B cell (primary cell): ENCODE data around the gene KIF4A. TPM values are rescaled to one million over a fixed set of nuclear protein-coding genes. Genes with fewer than 3 reads are reported as not detected.

Source experiments
- ATAC-seq: fragments of 200-7000 bp; cut with Tn5 transposase; one replicate; pipeline ENCODE4 v1.10.0; 2021; ENCODE audit warnings: low read depth, mild to moderate bottlenecking, moderate number of reproducible peaks, moderate library complexity
- CTCF ChIA-PET: fragments of 350-600 bp; sonication (Branson Sonifier 250); formaldehyde crosslinking; loops from one replicate; lab custom pipeline; 2021; ENCODE audit warnings: antibody characterized with exemption, inconsistent platforms; lab: Charles Lee
- POLR2A ChIA-PET: fragments of 350-600 bp; sonication (Branson Sonifier 250); formaldehyde crosslinking; loops from one replicate; lab custom pipeline; 2021; ENCODE audit warnings: antibody characterized with exemption; lab: Charles Lee
- DNase-seq: peaks from one replicate; pipeline ENCODE4 v3.0.0; 2013
- H2AFZ ChIP-seq: 2 replicates; pipeline ENCODE4 v1.6.1; 2012; ENCODE audit warnings: mild to moderate bottlenecking, low read depth, low read length; ENCODE audit not compliant: insufficient read depth, poor library complexity, severe bottlenecking
- H3K27ac ChIP-seq, 2 donors: 1 replicate in 1 of 2; 2 replicates in 1 of 2; pipeline ENCODE4 v1.5.1; 2012 to 2013; ENCODE audit warnings: low read length in 2 of 2, mild to moderate bottlenecking in 2 of 2, moderate library complexity in 1 of 2
- H3K27me3 ChIP-seq, 4 experiments: fragments of 200-600 bp in 1 of 4; sonication (generic) in 1 of 4; replicated peaks in 1 of 4; 1 replicate in 2 of 4; 2 replicates in 2 of 4; pipeline versions ENCODE4 v1.6.1 to v1.7.0; 2013 to 2016; ENCODE audit warnings: low read length in 3 of 4, mild to moderate bottlenecking in 2 of 4, mixed read lengths in 1 of 4, moderate library complexity in 1 of 4; ENCODE audit not compliant: insufficient read depth in 4 of 4, control insufficient read depth in 3 of 4; ENCODE audit errors: control extremely low read depth in 1 of 4
- H3K36me3 ChIP-seq, 2 experiments: replicated peaks in 1 of 2; 1 replicate in 1 of 2; 2 replicates in 1 of 2; pipeline versions ENCODE4 v1.6.1 to v1.7.1; 2013; ENCODE audit warnings: low read length in 1 of 2; ENCODE audit not compliant: insufficient read depth in 2 of 2, control insufficient read depth in 1 of 2; ENCODE audit errors: control extremely low read depth in 1 of 2, extremely low read depth in 1 of 2
- H3K4me1 ChIP-seq, 2 donors: fragments of 200-600 bp in 1 of 2; sonication (generic) in 1 of 2; 1 replicate in 1 of 2; 2 replicates in 1 of 2; pipeline versions ENCODE4 v1.5.1 to v1.6.1; 2013 to 2017; ENCODE audit warnings: low read length in 2 of 2; ENCODE audit not compliant: control insufficient read depth in 2 of 2, insufficient read depth in 2 of 2
- H3K4me2 ChIP-seq: replicated peaks from 2 replicates; pipeline ENCODE3; 2012; ENCODE audit warnings: mild to moderate bottlenecking, low read depth, low read length; ENCODE audit not compliant: poor library complexity, severe bottlenecking
- H3K4me3 ChIP-seq, 5 experiments: fragments of 200-600 bp in 1 of 5; sonication (generic) in 1 of 5; 1 replicate in 3 of 5; 2 replicates in 2 of 5; pipeline versions ENCODE4 v1.5.1 to v1.7.0; 2011 to 2016; ENCODE audit warnings: low read length in 4 of 5, mild to moderate bottlenecking in 4 of 5, low read depth in 2 of 5, control low read depth in 1 of 5, moderate library complexity in 1 of 5; ENCODE audit not compliant: insufficient read depth in 1 of 5; ENCODE audit errors: control extremely low read depth in 1 of 5, extremely low read depth in 1 of 5
- H3K79me2 ChIP-seq: fragments of 200-600 bp; sonication (generic); one replicate; pipeline ENCODE4 v1.6.0; 2016; ENCODE audit warnings: low read length; ENCODE audit not compliant: control insufficient read depth, insufficient read depth
- H3K9ac ChIP-seq: fragments of 200-600 bp; sonication (generic); 2 replicates; pipeline ENCODE4 v1.6.1; 2017; ENCODE audit warnings: mild to moderate bottlenecking, low read length, moderate library complexity
- H3K9me3 ChIP-seq, 3 donors: one replicate each; pipeline versions ENCODE4 v1.6.1 to v1.7.1; 2013; ENCODE audit warnings: low read length in 2 of 3; ENCODE audit not compliant: control insufficient read depth in 2 of 3, insufficient read depth in 1 of 3; ENCODE audit errors: control extremely low read depth in 1 of 3
- H4K20me1 ChIP-seq: 2 replicates; pipeline ENCODE4 v1.6.0; 2012; ENCODE audit warnings: mild to moderate bottlenecking, low read length; ENCODE audit not compliant: insufficient read depth, control insufficient read depth, poor library complexity, severe bottlenecking
- H3K27ac Mint-ChIP-seq: one replicate; pipeline ENCODE4 v1.8.0; 2021; ENCODE audit warnings: mixed read lengths
- H3K27me3 Mint-ChIP-seq: one replicate; pipeline ENCODE4 v1.8.0; 2021; ENCODE audit warnings: mixed read lengths
- H3K4me1 Mint-ChIP-seq: one replicate; pipeline ENCODE4 v1.8.0; 2021; ENCODE audit warnings: mixed read lengths
- H3K4me3 Mint-ChIP-seq: one replicate; pipeline ENCODE4 v1.8.0; 2021; ENCODE audit warnings: mixed read lengths
- H3K9me3 Mint-ChIP-seq: one replicate; pipeline ENCODE4 v1.8.0; 2022; ENCODE audit warnings: mixed read lengths; ENCODE audit not compliant: insufficient read depth
- CTCF ChIP-seq: fragments of 200-600 bp; IDR thresholded peaks from one replicate; pipeline ENCODE4 v1.8.0; 2022; ENCODE audit warnings: antibody characterized with exemption, mild to moderate bottlenecking
- EZH2 ChIP-seq: IDR thresholded peaks from 2 replicates; pipeline ENCODE4 v1.6.1; 2012; ENCODE audit warnings: borderline replicate concordance, low read depth, mild to moderate bottlenecking, moderate library complexity, low read length; ENCODE audit not compliant: insufficient read depth, poor library complexity, severe bottlenecking
- WGBS: methylation state at CpG from one replicate; pipeline ENCODE4 v1.1.5; 2013; ENCODE audit warnings: missing lambda C conversion rate; ENCODE audit not compliant: insufficient coverage; 5-methylcytosine and 5-hydroxymethylcytosine counted together
- intact Hi-C: fragments of 100-400 bp; cut with micrococcal nuclease; formaldehyde crosslinking; loops from one replicate; pipeline ENCODE4 v1.10.0; 2022
- polyA plus RNA-seq: library from polyadenylated mRNA; depleted of rRNA; stranded (reverse); fragments of >200 nt; gene quantifications from 2 replicates; pipeline ENCODE4 v1.2.3, GENCODE V29; 2012
- total RNA-seq, 2 donors: library from RNA; stranded (reverse); fragments of 120-200 nt in 1 of 2; gene quantifications; 1 replicate in 1 of 2; 2 replicates in 1 of 2; pipeline versions ENCODE4 v1.2.3 to v1.2.4, GENCODE V29; 2013 to 2022

Gene KIF4A
- total and polyA plus RNA-seq, 2 donors (not counting 1 experiment from before 2014, with no cell fraction given) = 0.06 to 0.07 TPM

DNA sequence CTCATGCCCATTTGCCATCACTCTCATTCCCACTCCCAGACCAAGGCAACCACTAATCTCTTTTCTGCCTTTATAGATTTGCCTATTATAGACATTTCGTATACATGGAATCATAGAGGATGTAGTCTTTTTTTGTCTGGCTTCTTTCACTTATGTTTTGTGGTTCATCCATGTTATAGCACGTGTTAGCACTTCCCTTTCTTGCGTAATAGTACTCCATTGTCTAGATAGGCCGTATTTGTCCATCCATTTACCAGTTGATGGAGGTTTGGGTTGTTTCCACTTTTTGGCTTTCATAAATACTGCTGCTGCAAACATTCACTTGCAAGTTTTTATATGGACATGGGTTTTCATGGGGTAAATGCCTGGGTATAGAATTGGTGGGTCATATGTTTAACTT lies 48.4 kb downstream of the KIF4A start:
- H3K27ac Mint-ChIP-seq = no peak overlapping the region
- H3K27me3 Mint-ChIP-seq = no peaks in the 10 kb centered on the region
- no peak for TF ChIP-seq CTCF
- Histone ChIP-seq H3K36me3 (no peaks in the 10 kb centered on the region), H2AFZ (no peak overlapping the region), H3K9ac (no peak overlapping the region), H3K4me3 (no peak overlapping the region), H3K79me2 (no peaks in the 10 kb centered on the region), H3K27me3 (no peaks in the 10 kb centered on the region), H3K9me3 (no peaks in the 10 kb centered on the region), H4K20me1 (no peaks in the 10 kb centered on the region), H3K4me2 (no peak overlapping the region), H3K27ac (no peak overlapping the region), H3K4me1 (peaks cover 0 to 3% of the 10 kb centered on the region in 2 donors)
- WGBS = no CpG with 5 or more reads among the region's 4 CpGs
- no peaks in the 10 kb centered on the region for H3K9me3 Mint-ChIP-seq
- no peak overlapping the region for H3K4me3 Mint-ChIP-seq
- ATAC-seq (no peak), DNase-seq (no peak)
- intact Hi-C loops = no loop called here
- ChIA-PET POLR2A (no interaction called here), CTCF (no interaction called here)
- H3K4me1 Mint-ChIP-seq = peaks cover 5% of the 10 kb centered on the region

- H3K27ac Mint-ChIP-seq = no peak overlapping the region
These were observed 53.5 kb downstream of the KIF4A start for GRCh38 chrX:70343435-70343834.

More at GRCh38 chrX:70343435-70343834, 53.5 kb downstream of the KIF4A start:
- Mint-ChIP-seq H3K27me3 (no peaks in the 10 kb centered on the region), H3K9me3 (no peaks in the 10 kb centered on the region), H3K4me1 (no peaks in the 10 kb centered on the region), H3K4me3 (no peak overlapping the region)
- ATAC-seq (no peak), DNase-seq (no peak)
- H3K27me3 ChIP-seq = no peaks in the 10 kb centered on the region
- no peaks in the 10 kb centered on the region for H3K9me3 ChIP-seq
- H2AFZ ChIP-seq = no peak overlapping the region
- no peaks in the 10 kb centered on the region for H4K20me1 ChIP-seq
- no peaks in the 10 kb centered on the region for H3K36me3 ChIP-seq
- H3K27ac ChIP-seq = no peak overlapping the region
- WGBS = 100% methylated on average over 1 of the region's 7 CpGs
- intact Hi-C loops = no loop called here
- ChIA-PET CTCF (no interaction called here), POLR2A (no interaction called here)
- H3K9ac ChIP-seq = no peak overlapping the region
- H3K4me2 ChIP-seq = no peak overlapping the region
- TF ChIP-seq EZH2 (no peak), CTCF (no peak)
- H3K4me1 ChIP-seq = no peaks in the 10 kb centered on the region
- H3K79me2 ChIP-seq = no peaks in the 10 kb centered on the region
- no peak overlapping the region for H3K4me3 ChIP-seq
